Measurements from ENCODE around the gene MFSD2B. TPM values are rescaled to one million over a fixed set of nuclear protein-coding genes. Genes with fewer than 3 reads are reported as not detected.
A peak's percentile ranks its signal among the peaks of the same experiment; 100 is the strongest.

Gene MFSD2B
- total RNA-seq, 1 experiment from 2014 or later, result 0.23 TPM

- DNase-seq (ENCODE audit: low read depth, low spot score) (no peak), ATAC-seq (no peak; the same call in 1 of the 2 replicates)
- no peaks in the 10 kb centered on the region for H3K9me3 ChIP-seq (ENCODE audit: control insufficient read depth, insufficient read depth, low read depth, low read length)
- ChIA-PET CTCF (interaction anchor here (0.6 kb wide), 1 partner anchor 34 kb away, joined by 3 read pairs; no protein-coding TSS in a partner anchor), POLR2A (interaction anchor here (0.6 to 0.7 kb wide), 2 partner anchors 36 to 1919 kb away, joined by 3 to 5 read pairs; no protein-coding TSS in a partner anchor)
- H3K27me3 ChIP-seq (ENCODE audit: control insufficient read depth, insufficient read depth, low read length), result no peaks in the 10 kb centered on the region
- intact Hi-C loops (cut with micrococcal nuclease; ENCODE audit: unreplicated experiment) (loop anchor here (10.0 kb wide), 1 partner anchor 124 kb away; the partner anchor contains the start of gene ATAD2B), in situ Hi-C loops (cut with HindIII; ENCODE audit: low pct_unique_long_range_greater_than_20kb, low sequenced_read_pairs) (no loop called here)
- H3K36me3 ChIP-seq (ENCODE audit: control insufficient read depth, insufficient read depth, low read length), result no peaks in the 10 kb centered on the region
- peak overlapping the region; percentile 61 to 71 for H3K4me3 ChIP-seq (ENCODE audit: low read depth in 2 of 2, low read length in 2 of 2)
- peak overlapping the region; percentile 40 for H3K27ac ChIP-seq (ENCODE audit: low read length)
- TF ChIP-seq SIN3A (IDR thresholded peaks at IDR 0.05; ENCODE audit: borderline replicate concordance, insufficient read depth, low read depth, low read length) (no peak), CTCF (IDR thresholded peaks at IDR 0.05) (no peak), POLR2AphosphoS5 (IDR thresholded peaks at IDR 0.05; ENCODE audit: low read depth, low read length) (no peak)
- TF ChIP-seq, protein P1, sequence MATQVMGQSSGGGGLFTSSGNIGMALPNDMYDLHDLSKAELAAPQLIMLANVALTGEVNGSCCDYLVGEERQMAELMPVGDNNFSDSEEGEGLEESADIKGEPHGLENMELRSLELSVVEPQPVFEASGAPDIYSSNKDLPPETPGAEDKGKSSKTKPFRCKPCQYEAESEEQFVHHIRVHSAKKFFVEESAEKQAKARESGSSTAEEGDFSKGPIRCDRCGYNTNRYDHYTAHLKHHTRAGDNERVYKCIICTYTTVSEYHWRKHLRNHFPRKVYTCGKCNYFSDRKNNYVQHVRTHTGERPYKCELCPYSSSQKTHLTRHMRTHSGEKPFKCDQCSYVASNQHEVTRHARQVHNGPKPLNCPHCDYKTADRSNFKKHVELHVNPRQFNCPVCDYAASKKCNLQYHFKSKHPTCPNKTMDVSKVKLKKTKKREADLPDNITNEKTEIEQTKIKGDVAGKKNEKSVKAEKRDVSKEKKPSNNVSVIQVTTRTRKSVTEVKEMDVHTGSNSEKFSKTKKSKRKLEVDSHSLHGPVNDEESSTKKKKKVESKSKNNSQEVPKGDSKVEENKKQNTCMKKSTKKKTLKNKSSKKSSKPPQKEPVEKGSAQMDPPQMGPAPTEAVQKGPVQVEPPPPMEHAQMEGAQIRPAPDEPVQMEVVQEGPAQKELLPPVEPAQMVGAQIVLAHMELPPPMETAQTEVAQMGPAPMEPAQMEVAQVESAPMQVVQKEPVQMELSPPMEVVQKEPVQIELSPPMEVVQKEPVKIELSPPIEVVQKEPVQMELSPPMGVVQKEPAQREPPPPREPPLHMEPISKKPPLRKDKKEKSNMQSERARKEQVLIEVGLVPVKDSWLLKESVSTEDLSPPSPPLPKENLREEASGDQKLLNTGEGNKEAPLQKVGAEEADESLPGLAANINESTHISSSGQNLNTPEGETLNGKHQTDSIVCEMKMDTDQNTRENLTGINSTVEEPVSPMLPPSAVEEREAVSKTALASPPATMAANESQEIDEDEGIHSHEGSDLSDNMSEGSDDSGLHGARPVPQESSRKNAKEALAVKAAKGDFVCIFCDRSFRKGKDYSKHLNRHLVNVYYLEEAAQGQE (IDR thresholded peaks at IDR 0.05; ENCODE audit: insufficient read depth in 1 of 2, low read depth in 2 of 2, low read length in 1 of 2), result no peak
- peaks cover 30% of the 10 kb centered on the region; the same call in 1 of the 2 replicates for H3K4me1 ChIP-seq (ENCODE audit: control insufficient read depth, insufficient read depth, low read length)
- BruUV-seq (replicated peaks), result no TSS peak
Measured at GRCh38 chr2:24048769-24049484, 39.0 kb downstream of the MFSD2B start.

DNA sequence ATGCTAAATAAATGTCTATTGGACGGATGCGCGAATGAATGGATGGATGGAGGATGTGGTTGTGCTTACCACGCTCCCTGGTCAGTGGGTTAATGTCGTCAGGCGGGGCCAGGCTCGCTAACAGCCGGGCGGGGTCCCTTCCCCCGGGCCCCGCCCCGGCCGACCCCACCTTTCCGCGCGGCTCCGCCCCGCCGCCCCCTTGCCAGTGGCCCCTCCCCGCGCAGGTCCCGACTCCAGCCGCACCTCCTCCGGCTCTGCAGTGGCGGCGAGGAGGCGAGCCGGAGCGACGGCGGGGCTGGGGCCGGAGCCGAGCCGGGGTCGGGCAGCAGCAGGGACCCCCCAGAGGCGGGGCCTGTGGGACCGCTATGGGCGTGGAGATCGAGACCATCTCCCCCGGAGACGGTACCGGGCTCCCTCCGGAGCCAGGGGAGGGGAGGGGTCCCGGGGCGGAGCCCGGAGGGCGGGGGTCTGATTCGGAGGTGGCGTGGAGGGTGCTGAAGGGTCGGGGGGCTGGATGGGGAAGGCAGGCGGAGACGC, 39.7 kb downstream of the MFSD2B start, which contains the start of gene FKBP1B:
TSS of gene FKBP1B (plus strand) at position 257 of the 537 bp plus-strand sequence. CDS start at position 366, 109 bp downstream.
- peak within 1 kb of the TSS; percentile 61 to 71 for H3K4me3 ChIP-seq (ENCODE audit: low read depth in 2 of 2, low read length in 2 of 2)
- in situ Hi-C loops (cut with HindIII; ENCODE audit: low pct_unique_long_range_greater_than_20kb, low sequenced_read_pairs), result no loop called here
- DNase-seq (ENCODE audit: low read depth, low spot score) (no peak), ATAC-seq (peak; percentile 72)
- peaks cover 30% of the 10 kb centered on the region; the same call in 1 of the 2 replicates for H3K4me1 ChIP-seq (ENCODE audit: control insufficient read depth, insufficient read depth, low read length)
- intact Hi-C loops (cut with micrococcal nuclease; ENCODE audit: unreplicated experiment), result loop anchor here (10.0 kb wide), 1 partner anchor 125 kb away; the partner anchor contains the start of gene ATAD2B
- ChIA-PET POLR2A (interaction anchor here (0.6 kb wide), 1 partner anchor 1920 kb away, joined by 5 read pairs; no protein-coding TSS in a partner anchor), CTCF (no interaction called here)
- H3K36me3 ChIP-seq (ENCODE audit: control insufficient read depth, insufficient read depth, low read length), result no peaks in the 10 kb centered on the region
- peak within 1 kb of the TSS; percentile 53 for H3K27ac ChIP-seq (ENCODE audit: low read length)
- no peaks in the 10 kb centered on the region for H3K9me3 ChIP-seq (ENCODE audit: control insufficient read depth, insufficient read depth, low read depth, low read length)
- BruUV-seq (replicated peaks), result no TSS peak
- TF ChIP-seq CTCF (IDR thresholded peaks at IDR 0.05) (no peak), SIN3A (IDR thresholded peaks at IDR 0.05; ENCODE audit: borderline replicate concordance, insufficient read depth, low read depth, low read length) (0 out of 2 replicates have a peak, but pooled peaks have one; percentile 51), POLR2AphosphoS5 (IDR thresholded peaks at IDR 0.05; ENCODE audit: low read depth, low read length) (peak; percentile 26; the same call in 1 of the 2 replicates), TCF7L2 (IDR thresholded peaks at IDR 0.05; ENCODE audit: low read depth, low read length) (no peak)
- TF ChIP-seq, protein P1 (IDR thresholded peaks at IDR 0.05; ENCODE audit: insufficient read depth in 1 of 2, low read depth in 2 of 2, low read length in 1 of 2), result no peak
- H3K27me3 ChIP-seq (ENCODE audit: control insufficient read depth, insufficient read depth, low read length), result no peaks in the 10 kb centered on the region

Measured in Panc1 (cell line).